GM12872 (cell line): ENCODE data around the gene TASOR2.

Experiments used
- TF ChIP-seq, protein P1 (sequence below): IDR thresholded peaks from 3 replicates; pipeline ENCODE4 v1.5.1; 2011; ENCODE audit warnings: low read depth, mild to moderate bottlenecking, low read length, moderate library complexity; ENCODE audit not compliant: insufficient read depth

Gene TASOR2

DNA sequence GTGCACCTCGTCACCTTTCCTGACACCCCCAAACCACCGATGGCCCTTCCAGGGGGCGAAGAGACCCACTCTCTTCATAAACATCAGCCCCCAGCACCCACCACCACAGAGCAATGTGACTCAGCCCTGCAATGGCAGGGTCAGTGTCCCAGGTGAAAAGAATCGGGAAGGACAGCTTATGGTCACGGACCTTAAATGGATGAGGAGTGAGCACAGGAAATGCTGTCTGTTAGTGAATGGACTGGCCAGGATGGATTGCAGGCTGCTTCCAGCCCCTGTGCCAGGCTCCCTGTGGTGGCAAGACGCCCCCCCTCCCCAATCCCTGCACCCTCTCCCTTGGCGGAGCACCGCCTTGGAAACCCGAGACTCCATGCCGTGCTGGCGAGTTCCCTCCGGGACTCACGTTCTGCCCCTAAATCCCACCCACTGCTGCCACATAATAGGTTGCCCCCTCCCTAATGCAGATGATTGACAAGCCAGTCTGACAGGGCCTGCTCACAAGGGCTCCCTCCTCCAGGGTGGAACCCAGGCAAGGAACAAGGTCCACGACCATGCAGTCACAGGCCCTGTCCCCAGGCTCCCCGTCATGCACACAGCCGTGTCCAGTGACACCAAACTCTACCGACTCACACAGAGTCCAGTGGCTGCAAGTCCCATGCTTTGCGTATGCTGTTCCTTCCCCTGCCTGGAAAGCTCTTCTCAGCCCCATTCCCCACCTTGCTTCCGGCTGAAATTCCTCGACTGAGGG lies 25.6 kb upstream of the TASOR2 start:
- TF ChIP-seq, protein P1, sequence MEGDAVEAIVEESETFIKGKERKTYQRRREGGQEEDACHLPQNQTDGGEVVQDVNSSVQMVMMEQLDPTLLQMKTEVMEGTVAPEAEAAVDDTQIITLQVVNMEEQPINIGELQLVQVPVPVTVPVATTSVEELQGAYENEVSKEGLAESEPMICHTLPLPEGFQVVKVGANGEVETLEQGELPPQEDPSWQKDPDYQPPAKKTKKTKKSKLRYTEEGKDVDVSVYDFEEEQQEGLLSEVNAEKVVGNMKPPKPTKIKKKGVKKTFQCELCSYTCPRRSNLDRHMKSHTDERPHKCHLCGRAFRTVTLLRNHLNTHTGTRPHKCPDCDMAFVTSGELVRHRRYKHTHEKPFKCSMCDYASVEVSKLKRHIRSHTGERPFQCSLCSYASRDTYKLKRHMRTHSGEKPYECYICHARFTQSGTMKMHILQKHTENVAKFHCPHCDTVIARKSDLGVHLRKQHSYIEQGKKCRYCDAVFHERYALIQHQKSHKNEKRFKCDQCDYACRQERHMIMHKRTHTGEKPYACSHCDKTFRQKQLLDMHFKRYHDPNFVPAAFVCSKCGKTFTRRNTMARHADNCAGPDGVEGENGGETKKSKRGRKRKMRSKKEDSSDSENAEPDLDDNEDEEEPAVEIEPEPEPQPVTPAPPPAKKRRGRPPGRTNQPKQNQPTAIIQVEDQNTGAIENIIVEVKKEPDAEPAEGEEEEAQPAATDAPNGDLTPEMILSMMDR = no peak

DNA sequence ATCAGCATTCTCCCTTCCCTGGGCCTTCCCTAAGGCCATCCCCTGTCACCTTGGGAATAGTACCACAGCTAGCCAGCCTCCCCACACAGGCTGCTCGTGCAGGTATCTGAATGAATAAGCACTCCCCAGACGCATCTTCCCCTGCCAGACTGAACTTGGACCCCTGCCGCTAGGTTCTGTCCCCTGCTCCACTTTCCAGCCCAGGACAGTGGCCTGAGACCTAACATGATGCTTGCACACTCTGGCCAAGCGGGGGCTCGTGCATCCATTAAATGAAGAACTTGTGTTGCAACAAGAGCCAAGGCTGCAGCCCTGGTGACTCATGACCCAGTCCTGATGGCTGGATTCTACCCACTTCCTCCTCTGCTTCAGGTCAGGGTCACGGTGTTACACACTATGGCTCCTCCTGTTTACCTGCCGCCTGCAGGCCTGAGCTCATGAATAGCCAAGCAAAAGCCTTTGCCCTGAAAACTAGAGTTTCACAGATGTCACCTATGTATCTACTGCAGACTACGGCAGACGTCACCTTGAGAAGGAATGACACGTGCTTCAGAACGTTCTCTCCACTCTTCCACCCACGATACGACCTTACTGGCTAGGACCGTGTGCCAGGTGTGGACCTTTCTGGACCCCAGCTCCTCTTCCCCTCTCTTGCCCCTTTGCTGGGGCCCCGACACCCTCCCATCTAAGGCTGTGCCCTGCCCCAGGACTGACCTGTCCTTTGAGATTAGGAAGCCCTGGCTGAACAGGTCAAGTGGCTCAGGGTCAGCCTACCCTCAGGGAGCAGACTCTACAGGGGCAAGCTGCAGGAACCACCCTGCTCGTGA lies 24.7 kb upstream of the TASOR2 start:
- TF ChIP-seq, protein P1 = no peak

DNA sequence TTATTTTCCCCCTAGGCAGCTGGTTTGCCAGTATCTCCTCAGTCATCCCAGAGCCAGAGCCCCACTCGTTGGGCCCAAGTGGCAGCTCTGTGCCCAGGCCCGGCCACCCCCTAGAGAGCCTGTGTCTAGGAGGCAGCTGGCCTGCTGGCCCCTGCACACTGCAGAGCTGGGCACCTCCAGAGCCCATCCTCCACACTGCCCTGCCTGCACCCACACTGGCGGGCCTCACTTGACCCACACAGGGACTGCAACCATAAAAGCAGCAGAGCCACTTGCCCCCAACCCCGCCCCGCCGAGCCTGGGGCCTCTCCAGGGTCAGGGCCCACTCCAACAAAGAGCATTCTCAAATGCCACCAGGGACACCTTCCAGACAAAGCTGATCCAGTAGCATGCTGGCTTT lies 23.6 kb upstream of the TASOR2 start:
- TF ChIP-seq, protein P1 = no peak

DNA sequence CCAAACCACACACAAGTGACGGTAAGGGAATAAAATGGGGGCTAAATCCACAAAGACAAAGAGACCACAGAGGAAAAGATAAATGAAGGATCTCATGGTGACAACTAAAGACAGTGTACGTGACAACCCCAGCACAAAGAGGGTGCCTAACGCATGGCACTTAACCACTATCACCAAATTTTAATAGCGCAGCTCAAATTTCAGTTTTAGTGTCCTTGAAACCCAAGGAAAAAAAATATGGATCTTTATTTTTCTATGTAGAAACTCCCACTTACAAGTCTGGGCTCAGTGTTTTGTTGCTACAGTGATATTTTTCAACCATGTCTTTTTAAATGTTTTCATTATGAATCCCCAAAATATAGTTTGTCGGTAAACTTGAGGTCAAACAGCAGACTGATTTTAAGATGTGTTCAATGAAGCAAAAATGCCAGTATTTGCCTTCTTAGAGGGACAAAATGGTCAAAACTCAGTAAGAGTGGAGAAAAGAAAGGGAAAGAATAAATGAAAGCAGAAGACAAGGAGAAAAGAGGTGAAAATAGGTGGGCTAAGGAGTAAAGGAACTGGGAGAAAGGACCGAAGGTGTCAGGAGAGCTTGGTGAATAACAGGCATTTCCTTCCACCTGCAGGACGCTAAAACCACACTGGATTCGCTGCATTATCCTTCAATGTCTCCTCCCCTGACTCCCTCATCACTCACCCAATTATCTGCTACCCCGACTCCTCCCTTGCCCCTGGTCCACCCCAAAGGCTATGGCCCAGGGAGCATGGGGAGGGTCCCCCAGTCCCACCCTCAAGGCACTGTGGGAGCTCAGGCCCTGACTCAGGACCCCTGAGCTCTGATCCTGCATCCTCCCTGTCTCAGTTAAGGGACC lies 21.7 kb upstream of the TASOR2 start:
- TF ChIP-seq, protein P1 = no peak

DNA sequence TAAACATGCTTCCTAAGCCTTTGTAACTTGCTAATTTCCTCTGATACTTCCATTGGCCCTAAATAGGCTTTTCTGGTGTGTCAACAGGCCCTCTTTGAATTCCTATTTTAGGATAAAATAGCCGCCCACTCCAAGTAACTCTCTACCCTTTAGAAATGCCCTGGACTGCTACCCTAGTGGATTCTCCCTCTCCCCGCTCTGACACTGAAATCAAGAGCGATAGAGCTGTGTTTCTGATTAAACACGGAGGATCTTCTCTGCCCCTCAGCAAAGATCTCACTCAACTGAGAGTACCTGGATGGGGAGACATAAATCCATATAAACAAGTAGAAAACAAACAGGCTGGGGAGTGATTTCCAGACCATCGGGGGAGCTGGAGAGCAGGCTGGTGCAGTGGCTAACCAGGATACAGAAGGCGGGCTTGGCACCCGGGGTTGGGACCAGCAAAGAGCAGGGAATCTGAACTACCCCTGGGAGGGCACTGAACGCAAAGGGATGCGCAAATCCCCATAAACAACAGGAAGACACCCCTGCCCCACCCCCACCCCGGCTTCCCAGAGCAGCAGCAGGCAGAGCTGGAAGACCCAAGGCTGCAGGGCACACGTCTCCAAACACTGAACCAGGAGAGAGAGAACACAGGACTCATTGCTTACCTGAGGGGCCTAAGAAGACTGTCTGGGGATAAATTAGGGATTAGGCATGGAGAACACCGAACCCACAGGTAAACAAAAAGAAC lies 20.8 kb upstream of the TASOR2 start:
- TF ChIP-seq, protein P1 = 0 out of 3 replicates have a peak, but pooled peaks have one; percentile 9

- TF ChIP-seq, protein P1 = no peak
Observed at GRCh38 chr10:5665373-5666007, 19.1 kb upstream of the TASOR2 start.
